H1 (cell line): ENCODE results near the gene CDC45. TPM values are rescaled to one million over a fixed set of nuclear protein-coding genes. Genes with fewer than 3 reads are reported as not detected.

ENCODE experiments used
- CTCF ChIA-PET: fragments of 300-600 bp; sonication (Branson Sonifier 250); formaldehyde crosslinking; loops from one replicate; lab custom pipeline; 2021; ENCODE audit not compliant: partially characterized antibody; lab: Charles Lee
- POLR2A ChIA-PET: fragments of 300-600 bp; sonication (Branson Sonifier 250); formaldehyde crosslinking; loops from one replicate; lab custom pipeline; 2021; ENCODE audit warnings: inconsistent platforms; ENCODE audit not compliant: partially characterized antibody; lab: Charles Lee
- DNase-seq, 2 experiments: peaks; one replicate each; pipeline versions ENCODE4 v3.0.0 to v3.0.0-alpha.2; 2010 to 2022; ENCODE audit warnings: low spot score in 2 of 2, low read depth in 1 of 2, mixed read lengths in 1 of 2
- FAIRE-seq: peaks from 2 replicates; lab custom pipeline; 2011; peaks lifted over from hg19 to GRCh38; lab: Jason Lieb, UNC
- H2AFZ ChIP-seq: 2 replicates; pipeline ENCODE4 v1.8.1; 2012; ENCODE audit warnings: low read length, inconsistent platforms
- H2AK5ac ChIP-seq: 2 replicates; pipeline ENCODE4 v1.6.1; 2013; ENCODE audit warnings: low read depth, low read length
- H2BK120ac ChIP-seq: replicated peaks from 2 replicates; pipeline ENCODE3; 2013; ENCODE audit warnings: low read depth, low read length, inconsistent platforms
- H2BK12ac ChIP-seq: 2 replicates; pipeline ENCODE4 v1.6.1; 2013; ENCODE audit warnings: low read depth, low read length
- H2BK15ac ChIP-seq: 2 replicates; pipeline ENCODE4 v1.6.1; 2013; ENCODE audit warnings: low read length
- H2BK20ac ChIP-seq: 2 replicates; pipeline ENCODE4 v1.6.1; 2013; ENCODE audit warnings: low read length
- H2BK5ac ChIP-seq: 2 replicates; pipeline ENCODE4 v1.6.1; 2013; ENCODE audit warnings: low read depth, low read length
- H3K14ac ChIP-seq: 2 replicates; pipeline ENCODE4 v1.6.1; 2013; ENCODE audit warnings: inconsistent platforms; ENCODE audit not compliant: insufficient read length
- H3K18ac ChIP-seq: 2 replicates; pipeline ENCODE4 v1.6.1; 2013; ENCODE audit warnings: low read length; ENCODE audit errors: extremely low read depth
- H3K23ac ChIP-seq: 2 replicates; pipeline ENCODE4 v1.6.1; 2013; ENCODE audit warnings: inconsistent platforms; ENCODE audit not compliant: insufficient read length
- H3K23me2 ChIP-seq: 2 replicates; pipeline ENCODE4 v1.6.1; 2013; ENCODE audit warnings: low read depth, low read length
- H3K27ac ChIP-seq: 2 replicates; pipeline ENCODE4 v1.6.1; 2011; ENCODE audit warnings: low read depth, low read length, inconsistent platforms
- H3K27me3 ChIP-seq, 4 experiments: replicated peaks in 1 of 4; 1 replicate in 1 of 4; 2 replicates in 3 of 4; pipeline versions ENCODE4 v1.6.1 to v1.8.1; 2011 to 2013; ENCODE audit warnings: low read length in 3 of 4, mild to moderate bottlenecking in 3 of 4, inconsistent platforms in 2 of 4, mixed read lengths in 2 of 4, moderate library complexity in 1 of 4; ENCODE audit not compliant: control insufficient read depth in 3 of 4, insufficient read depth in 3 of 4; ENCODE audit errors: extremely low read depth in 1 of 4
- H3K36me3 ChIP-seq, 4 experiments: 2 replicates each; pipeline versions ENCODE4 v1.6.1 to v1.8.1; 2011 to 2013; ENCODE audit warnings: mild to moderate bottlenecking in 4 of 4, low read length in 3 of 4, moderate library complexity in 2 of 4, control low read depth in 1 of 4, inconsistent platforms in 1 of 4; ENCODE audit not compliant: insufficient read depth in 4 of 4, control insufficient read depth in 2 of 4
- H3K4ac ChIP-seq: replicated peaks from 2 replicates; pipeline ENCODE3; 2013; ENCODE audit warnings: low read length, low read depth, mixed read lengths, inconsistent platforms; ENCODE audit not compliant: insufficient read length
- H3K4me1 ChIP-seq, 4 experiments: replicated peaks in 1 of 4; 1 replicate in 1 of 4; 2 replicates in 3 of 4; pipeline versions ENCODE4 v1.6.1 to v1.8.1; 2011 to 2013; ENCODE audit warnings: low read length in 3 of 4, inconsistent platforms in 2 of 4, mixed read lengths in 1 of 4; ENCODE audit not compliant: insufficient read depth in 4 of 4, control insufficient read depth in 3 of 4
- H3K4me2 ChIP-seq, 2 experiments: 2 replicates each; pipeline versions ENCODE4 v1.6.1 to v1.8.1; 2011 to 2013; ENCODE audit warnings: low read depth in 2 of 2, low read length in 2 of 2, control low read depth in 1 of 2, inconsistent platforms in 1 of 2, mild to moderate bottlenecking in 1 of 2; ENCODE audit not compliant: insufficient read depth in 1 of 2
- H3K4me3 ChIP-seq, 4 experiments: fragments of 200-600, 300-600 bp in 1 of 4; sonication (generic), shearing (Covaris generic), sonication (Bioruptor Twin) in 1 of 4; 2 replicates each; pipeline versions ENCODE4 v1.5.1 to v1.8.1; 2011 to 2016; ENCODE audit warnings: low read length in 4 of 4, low read depth in 3 of 4, control low read depth in 2 of 4, inconsistent platforms in 2 of 4, mild to moderate bottlenecking in 2 of 4, mixed read lengths in 1 of 4, moderate library complexity in 1 of 4; ENCODE audit not compliant: insufficient read depth in 2 of 4; ENCODE audit errors: extremely low read depth in 1 of 4
- H3K56ac ChIP-seq: replicated peaks from 2 replicates; pipeline ENCODE3; 2013; ENCODE audit warnings: low read depth, mild to moderate bottlenecking, mixed read lengths, low read length, inconsistent platforms; ENCODE audit not compliant: insufficient read length
- H3K79me1 ChIP-seq: 2 replicates; pipeline ENCODE4 v1.6.1; 2013; ENCODE audit warnings: low read depth, low read length, control low read depth
- H3K79me2 ChIP-seq, 2 experiments: 2 replicates each; pipeline versions ENCODE4 v1.6.1 to v1.8.1; 2012 to 2013; ENCODE audit warnings: low read length in 2 of 2, mild to moderate bottlenecking in 2 of 2, inconsistent platforms in 1 of 2; ENCODE audit not compliant: insufficient read depth in 2 of 2, control insufficient read depth in 1 of 2
- H3K9ac ChIP-seq, 4 experiments: replicated peaks in 1 of 4; 1 replicate in 1 of 4; 2 replicates in 3 of 4; pipeline versions ENCODE4 v1.6.1 to v1.8.1; 2011 to 2013; ENCODE audit warnings: low read depth in 3 of 4, low read length in 3 of 4, control low read depth in 2 of 4, mild to moderate bottlenecking in 2 of 4, moderate library complexity in 2 of 4, inconsistent platforms in 1 of 4; ENCODE audit errors: extremely low read depth in 1 of 4
- H3K9me3 ChIP-seq, 2 experiments: 2 replicates each; pipeline versions ENCODE4 v1.6.1 to v1.8.1; 2012 to 2013; ENCODE audit warnings: mild to moderate bottlenecking in 2 of 2, moderate library complexity in 2 of 2, control low read depth in 1 of 2, inconsistent platforms in 1 of 2, low read depth in 1 of 2, low read length in 1 of 2, mixed read lengths in 1 of 2; ENCODE audit not compliant: insufficient read depth in 2 of 2
- H4K20me1 ChIP-seq, 2 experiments: replicated peaks in 1 of 2; 2 replicates each; pipeline versions ENCODE3 to v1.8.1; 2011 to 2013; ENCODE audit warnings: inconsistent platforms in 2 of 2, low read length in 2 of 2, mild to moderate bottlenecking in 1 of 2; ENCODE audit not compliant: insufficient read depth in 2 of 2, control insufficient read depth in 1 of 2
- H4K5ac ChIP-seq: 2 replicates; pipeline ENCODE4 v1.6.1; 2013; ENCODE audit warnings: low read length, low read depth, mixed read lengths, inconsistent platforms; ENCODE audit not compliant: insufficient read length
- H4K8ac ChIP-seq: 2 replicates; pipeline ENCODE4 v1.8.0; 2013; ENCODE audit warnings: mild to moderate bottlenecking, moderate library complexity, low read length, inconsistent platforms; ENCODE audit not compliant: insufficient read depth; ENCODE audit errors: extremely low read depth
- H4K91ac ChIP-seq: replicated peaks from 2 replicates; pipeline ENCODE3; 2013; ENCODE audit warnings: low read length, mixed read lengths, inconsistent platforms; ENCODE audit not compliant: insufficient read length
- ATF2 ChIP-seq: IDR thresholded peaks from 2 replicates; pipeline ENCODE4 v1.6.1; 2012; ENCODE audit warnings: low read length, inconsistent platforms
- CREB1 ChIP-seq: IDR thresholded peaks from 2 replicates; pipeline ENCODE4 v1.6.1; 2012; ENCODE audit warnings: inconsistent platforms
- E2F6 ChIP-seq: IDR thresholded peaks from 2 replicates; pipeline ENCODE4 v1.6.1; 2012; ENCODE audit warnings: inconsistent platforms
- NANOG ChIP-seq: IDR thresholded peaks from 2 replicates; pipeline ENCODE4 v1.6.1; 2011; ENCODE audit warnings: low read length, low read depth, mild to moderate bottlenecking, inconsistent platforms; ENCODE audit not compliant: insufficient read depth, poor library complexity, severe bottlenecking
- RXRA ChIP-seq: IDR thresholded peaks from 2 replicates; pipeline ENCODE4 v1.6.1; 2011; ENCODE audit warnings: low read depth, mild to moderate bottlenecking, low read length, moderate library complexity; ENCODE audit not compliant: insufficient read depth
- SIX5 ChIP-seq: IDR thresholded peaks from 2 replicates; pipeline ENCODE4 v1.6.1; 2011; ENCODE audit warnings: mild to moderate bottlenecking, low read depth, low read length
- TAF7 ChIP-seq: optimal IDR thresholded peaks from 2 replicates; pipeline ENCODE3; 2011; ENCODE audit warnings: low read depth, mild to moderate bottlenecking, inconsistent platforms, low read length, moderate library complexity, borderline replicate concordance
- TBP ChIP-seq: IDR thresholded peaks from 2 replicates; pipeline ENCODE4 v1.6.1; 2011; ENCODE audit warnings: low read depth, low read length, improper control_type of control experiment
- WGBS, 2 experiments: shearing (Covaris generic) in 1 of 2; methylation state at CpG; one replicate each; pipeline versions ENCODE4 v1.1.6 to v1.1.7; 2013 to 2015; ENCODE audit warnings: low lambda C conversion rate in 2 of 2, mixed read lengths in 2 of 2, inconsistent platforms in 1 of 2, low coverage in 1 of 2, missing lambda C conversion rate in 1 of 2; ENCODE audit not compliant: insufficient replicate concordance in 2 of 2, insufficient coverage in 1 of 2, insufficient read length in 1 of 2; ENCODE audit errors: extremely low coverage in 1 of 2, missing lambda C conversion rate in 1 of 2; 5-methylcytosine and 5-hydroxymethylcytosine counted together
- polyA plus RNA-seq, 7 experiments: library from polyadenylated mRNA; depleted of rRNA in 3 of 7; stranded (reverse) in 5 of 7; unstranded in 2 of 7; fragments of >200 nt in 5 of 7; fragments of 200-250 nt in 2 of 7; gene quantifications; 1 replicate in 5 of 7; 2 replicates in 1 of 7; 4 replicates in 1 of 7; pipeline versions ENCODE4 v1.2.1 to v1.2.3, GENCODE V29; 2011 to 2013; ENCODE audit warnings: missing spikeins in 2 of 7, mixed read lengths in 2 of 7
- total RNA-seq: library from RNA; stranded (reverse); fragmentation: NEBNext Ultra II Directional; extraction: Animal tissue kit (Norgen Biotek cat#: 25700); gene quantifications from 2 replicates; pipeline ENCODE4 v1.2.1, GENCODE V29; 2021

CDC45 gene
- total and polyA plus RNA-seq, 2 of the 8 experiments (the other 6 are each of a cell fraction or from before 2014, with no cell fraction given): 31.9 to 37.7 TPM

- CTCF ChIA-PET: no interaction called here
Observed at GRCh38 chr22:19449422-19449767, 30.3 kb upstream of the CDC45 start.

More at GRCh38 chr22:19449422-19449767, 30.3 kb upstream of the CDC45 start:
- Histone ChIP-seq H2BK120ac (no peak overlapping the region), H3K23me2 (peaks cover 7% of the 10 kb centered on the region; the same call in 1 of the 2 replicates), H4K20me1 (peaks cover 17 to 24% of the 10 kb centered on the region in 2 experiments), H3K27ac (no peak overlapping the region), H3K23ac (no peak overlapping the region), H2BK12ac (no peak overlapping the region), H3K18ac (no peak overlapping the region), H3K4ac (no peak overlapping the region), H3K9ac (no peak overlapping the region), H3K4me3 (no peak overlapping the region), H3K36me3 (peaks cover 2 to 33% (median 20%) of the 10 kb centered on the region in 4 experiments), H2AFZ (no peak overlapping the region), H2BK15ac (no peak overlapping the region), H2BK20ac (no peak overlapping the region), H2AK5ac (no peak overlapping the region), H3K4me1 (peaks cover 0 to 8% (median 3%) of the 10 kb centered on the region in 4 experiments; a peak in 2 of 7 replicates), H3K14ac (no peak overlapping the region), H4K5ac (no peak overlapping the region), H3K56ac (no peak overlapping the region), H3K27me3 (no peaks in the 10 kb centered on the region; a peak in 2 of 7 replicates), H4K91ac (no peak overlapping the region), H3K4me2 (no peak overlapping the region; a peak in 1 of 4 replicates), H3K79me2 (peaks cover 3 to 24% of the 10 kb centered on the region in 2 experiments; a peak in 3 of 4 replicates), H3K79me1 (peaks cover 2% of the 10 kb centered on the region; the same call in 1 of the 2 replicates), H4K8ac (no peak overlapping the region), H3K9me3 (no peaks in the 10 kb centered on the region), H2BK5ac (no peak overlapping the region)
- DNase-seq (no peak), FAIRE-seq (no peak)
- TF ChIP-seq TBP (no peak), SIX5 (no peak), TAF7 (no peak), ATF2 (no peak), NANOG (no peak), RXRA (no peak), E2F6 (no peak), CREB1 (no peak)
- WGBS, 2 experiments: 89% methylated on average over 2 of the region's 2 CpGs; no CpG with 5 or more reads in 1 of the 2 experiments
- POLR2A ChIA-PET: interaction anchor here (1.8 to 6.7 kb wide), 2 partner anchors 15 kb away, joined by 6 to 127 read pairs; partner anchors contain the start of genes HIRA and MRPL40
